ENCODE data around the gene SRPK2.
A peak's percentile ranks its signal among the peaks of the same experiment; 100 is the strongest.
"Not testable (repeated sequence)": the region's sequence is repeated elsewhere in the genome, so short reads cannot be mapped to it uniquely, and the experiment has no call there.

Gene SRPK2

DNA sequence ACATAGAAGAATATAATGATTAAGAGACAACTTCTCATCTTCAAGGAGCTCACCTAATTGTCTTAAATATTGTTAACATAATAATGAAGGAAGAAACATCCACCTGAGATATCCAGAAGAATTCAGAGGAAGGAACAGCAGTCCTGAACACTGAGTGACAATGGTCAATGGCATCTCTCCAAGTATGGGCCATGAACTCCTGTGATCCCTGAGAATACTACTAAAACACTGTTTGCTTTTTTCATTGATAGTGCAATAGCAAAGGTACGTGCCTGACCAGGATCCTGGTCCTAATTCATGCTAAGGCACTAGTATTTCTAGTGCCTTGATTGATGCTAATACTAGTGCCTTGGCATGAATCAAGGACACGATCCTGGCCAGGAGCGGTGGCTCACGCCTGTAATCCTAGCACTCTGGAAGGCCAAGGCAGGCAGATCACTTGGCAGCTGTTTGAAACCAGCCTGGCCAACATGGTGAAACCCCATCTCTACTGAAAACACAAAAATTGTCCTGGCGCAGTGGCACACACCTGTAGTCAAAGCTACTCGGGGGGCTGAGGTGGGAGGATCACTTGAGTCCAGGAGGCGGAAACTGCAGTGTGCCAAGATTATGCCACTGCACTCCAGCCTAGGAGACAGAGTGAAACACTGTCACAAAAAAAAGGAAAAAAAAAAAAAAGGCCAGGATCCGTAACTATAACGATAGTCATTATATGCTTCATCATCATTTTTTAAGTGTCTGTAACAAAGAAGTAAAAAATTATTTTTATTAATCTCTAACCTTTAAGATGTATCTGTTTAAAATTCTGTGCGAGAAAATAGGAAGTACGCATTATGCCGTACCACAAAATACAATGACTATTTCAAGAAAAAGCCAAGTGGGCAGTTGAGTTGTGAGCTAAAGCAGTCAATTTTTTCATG lies 49.1 kb downstream of the SRPK2 start:
- no peak for DNase-seq (ENCODE audit: low spot score)

DNA sequence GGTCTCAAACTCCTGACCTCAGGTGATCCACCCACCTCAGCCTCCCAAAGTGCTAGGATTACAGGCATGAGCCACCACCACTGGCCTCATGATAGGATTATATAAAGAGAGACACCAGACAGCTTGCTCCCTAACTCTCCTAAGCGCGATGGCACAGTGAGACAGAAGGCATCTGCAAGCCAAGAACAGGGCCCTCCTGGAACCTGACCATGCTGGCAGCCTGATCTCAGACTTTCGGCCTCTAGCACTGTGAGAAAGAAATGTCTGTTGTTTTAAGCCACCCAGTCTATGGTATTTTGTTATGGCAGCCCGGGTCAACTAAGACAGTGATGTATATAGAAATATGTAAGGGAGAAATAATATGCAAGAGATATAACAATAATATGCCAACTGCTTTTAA lies 51.2 kb downstream of the SRPK2 start:
- no peak for DNase-seq (ENCODE audit: low spot score)

DNA sequence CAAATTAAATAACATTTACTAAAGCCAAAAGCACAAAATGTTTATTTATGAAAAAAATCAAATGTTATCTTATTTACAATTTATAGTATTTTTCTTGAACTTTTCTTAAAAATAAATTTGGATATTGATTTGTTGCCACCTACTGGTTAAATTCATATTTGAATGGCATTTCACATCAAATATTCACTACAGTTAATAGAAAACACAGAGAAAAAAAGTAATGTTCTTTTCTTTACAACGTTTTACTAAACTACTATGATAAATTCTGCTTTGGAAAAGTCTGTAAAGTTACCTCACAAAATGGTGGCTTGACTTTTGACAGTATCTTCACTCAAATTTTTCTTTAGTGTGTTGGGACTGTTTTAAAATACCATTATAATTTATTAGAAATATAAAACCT lies 52.7 kb downstream of the SRPK2 start:
- DNase-seq (ENCODE audit: low spot score), result no peak

DNA sequence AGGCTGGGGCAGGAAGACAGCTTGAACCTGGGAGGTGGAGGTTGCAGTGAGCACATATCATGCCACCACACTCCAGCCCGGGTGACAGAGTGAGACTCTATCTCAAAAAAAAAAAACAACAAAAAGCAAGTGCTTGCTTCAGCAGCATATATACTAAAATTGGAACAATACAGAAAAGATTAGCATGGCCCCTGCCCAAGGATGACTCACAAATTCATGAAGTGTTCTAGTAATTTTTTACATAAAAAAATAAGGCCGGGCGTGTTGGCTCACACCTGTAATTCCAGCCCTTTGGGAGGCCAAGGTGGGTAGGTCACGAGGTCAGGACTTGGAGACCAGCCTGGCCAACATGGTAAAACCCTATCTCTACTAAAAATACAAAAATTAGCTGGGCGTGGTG lies 56.1 kb downstream of the SRPK2 start:
- not testable (repeated sequence) for DNase-seq (ENCODE audit: low spot score)

- no peak for DNase-seq (ENCODE audit: low spot score)
Measured at GRCh38 chr7:105330526-105330925, 58.2 kb downstream of the SRPK2 start.

GRCh38 chr7:105327201-105327600 lies 61.5 kb downstream of the SRPK2 start:
- DNase-seq (ENCODE audit: low spot score), result no peak

GRCh38 chr7:105325216-105325904 lies 63.4 kb downstream of the SRPK2 start:
- no peak for DNase-seq (ENCODE audit: low spot score)

DNA sequence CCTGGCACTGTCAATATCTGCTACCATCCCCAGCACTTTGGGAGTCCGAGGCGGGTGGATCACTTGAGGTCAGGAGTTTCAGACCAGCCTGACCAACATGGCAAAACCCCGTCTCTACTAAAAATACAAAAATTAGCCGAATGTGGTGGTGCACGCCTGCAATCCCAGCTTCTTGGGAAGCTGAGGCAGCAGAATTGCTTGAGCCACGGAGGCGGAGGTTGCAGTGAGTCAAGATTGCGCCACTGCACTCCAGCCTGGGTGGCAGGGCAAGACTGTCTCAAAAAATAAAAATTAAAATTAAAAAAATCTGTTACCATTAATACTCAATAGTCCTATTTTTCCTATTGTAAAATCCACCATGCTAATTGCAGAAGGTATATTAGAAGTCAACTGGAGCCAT lies 64.1 kb downstream of the SRPK2 start:
- DNase-seq (ENCODE audit: low spot score), result not testable (repeated sequence)

DNA sequence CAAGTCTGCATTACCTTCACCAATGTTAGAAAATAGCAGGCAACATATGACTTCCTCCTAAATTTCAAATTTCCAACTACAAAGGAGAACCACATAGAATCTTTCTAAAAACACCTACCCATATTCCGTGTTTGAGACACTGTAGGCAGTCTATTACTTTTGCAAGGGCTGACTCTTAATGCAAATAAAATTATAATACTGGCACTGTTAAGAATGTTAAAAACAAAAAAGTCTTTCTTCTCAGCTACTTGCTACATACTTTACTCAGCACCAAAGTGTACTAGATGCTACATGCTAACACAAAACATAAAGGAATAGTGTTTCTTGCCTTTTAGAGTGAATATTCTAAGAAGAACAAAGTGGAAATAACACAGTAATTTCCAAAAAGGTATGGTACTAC lies 65.4 kb downstream of the SRPK2 start:
- DNase-seq (ENCODE audit: low spot score), result no peak

DNA sequence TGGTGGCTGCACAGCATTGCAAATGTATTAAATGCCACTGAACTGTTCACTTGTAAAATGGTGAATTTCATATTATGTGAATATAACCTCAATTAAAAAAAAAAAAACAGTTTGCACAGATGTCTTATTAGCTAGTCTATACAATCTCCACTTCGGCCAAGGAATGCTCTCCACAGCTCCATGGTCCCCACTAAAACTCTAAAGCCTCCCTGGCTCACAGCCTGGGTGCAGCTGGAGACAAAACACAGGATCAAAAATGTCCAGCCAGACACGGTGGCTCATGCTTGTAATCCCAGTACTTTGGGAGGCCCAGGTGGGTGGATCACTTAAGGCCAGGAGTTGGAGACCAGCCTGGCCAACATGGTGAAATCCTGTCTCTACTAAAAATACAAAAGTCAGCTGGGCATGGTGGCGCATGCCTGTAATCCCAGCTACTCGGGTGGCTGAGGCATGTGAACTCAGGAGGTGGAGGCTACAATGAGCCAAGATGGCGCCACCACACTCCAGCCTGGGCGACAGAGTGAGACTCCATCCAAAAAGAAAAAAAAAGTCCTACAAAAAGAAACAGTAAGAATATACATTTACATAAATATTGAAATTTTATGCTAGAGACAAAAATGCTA lies 66.0 kb downstream of the SRPK2 start:
- DNase-seq (ENCODE audit: low spot score), result no peak

- no peak for DNase-seq (ENCODE audit: low spot score)
Measured at GRCh38 chr7:105321754-105322455, 66.8 kb downstream of the SRPK2 start.

- DNase-seq (ENCODE audit: low spot score), result no peak
Measured at GRCh38 chr7:105320896-105321295, 67.8 kb downstream of the SRPK2 start.

DNA sequence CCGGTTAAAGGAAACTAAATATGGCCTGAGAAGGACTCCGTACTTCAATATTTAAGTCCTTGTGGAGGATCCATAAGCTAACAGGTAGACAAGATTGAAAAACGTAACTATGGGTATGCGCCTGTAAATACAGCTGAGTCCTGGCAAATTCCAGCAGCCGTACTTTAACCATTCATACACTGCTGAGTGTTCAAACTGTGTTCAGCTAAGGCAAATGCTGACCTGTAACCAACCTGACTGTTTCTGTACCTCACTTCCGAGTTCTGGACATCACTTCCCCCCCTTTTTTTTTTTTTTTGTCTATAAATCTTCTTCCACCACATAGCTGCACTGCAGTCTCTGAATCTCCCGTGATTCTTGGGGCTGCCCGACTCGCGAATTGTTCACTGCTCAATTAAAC lies 69.1 kb downstream of the SRPK2 start:
- no peak for DNase-seq (ENCODE audit: low spot score)

GRCh38 chr7:105316578-105317344 lies 72.0 kb downstream of the SRPK2 start:
- no peak for DNase-seq (ENCODE audit: low spot score)

GRCh38 chr7:105315357-105315756 lies 73.4 kb downstream of the SRPK2 start:
- no peak for DNase-seq (ENCODE audit: low spot score)

- DNase-seq (ENCODE audit: low spot score), result no peak
Measured at GRCh38 chr7:105309235-105310169, 79.2 kb downstream of the SRPK2 start.

GRCh38 chr7:105307163-105307672 lies 81.5 kb downstream of the SRPK2 start:
- no peak for DNase-seq (ENCODE audit: low spot score)

GRCh38 chr7:105306298-105306748 lies 82.4 kb downstream of the SRPK2 start:
- peak; percentile 21 for DNase-seq (ENCODE audit: low spot score)

GRCh38 chr7:105305633-105306032 lies 83.1 kb downstream of the SRPK2 start:
- DNase-seq (ENCODE audit: low spot score), result no peak
